Measurements from ENCODE around the gene LRBA. TPM values are rescaled to one million over a fixed set of nuclear protein-coding genes. Genes with fewer than 3 reads are reported as not detected.

LRBA gene
- total RNA-seq, 1 donor from 2014 or later, result 103 TPM

- DNase-seq (ENCODE audit: low read depth), result no peak
- H3K36me3 ChIP-seq (ENCODE audit: control insufficient read depth, insufficient read depth, low read length), result no peaks in the 10 kb centered on the region
- no peak for FAIRE-seq
- H3K4me3 ChIP-seq (ENCODE audit: low read depth, low read length), result no peak overlapping the region
- TF ChIP-seq CTCF (IDR thresholded peaks at IDR 0.05; ENCODE audit: insufficient read depth, low read length, severe bottlenecking), result no peak
- H3K27me3 ChIP-seq (ENCODE audit: control insufficient read depth, insufficient read depth, low read length), result no peaks in the 10 kb centered on the region
Observed at GRCh38 chr4:150680651-150681050, 334.4 kb downstream of the LRBA start.

- no peak for TF ChIP-seq CTCF (IDR thresholded peaks at IDR 0.05; ENCODE audit: insufficient read depth, low read length, severe bottlenecking)
- Histone ChIP-seq H3K27me3 (ENCODE audit: control insufficient read depth, insufficient read depth, low read length) (no peaks in the 10 kb centered on the region), H3K36me3 (ENCODE audit: control insufficient read depth, insufficient read depth, low read length) (no peaks in the 10 kb centered on the region), H3K4me3 (ENCODE audit: low read depth, low read length) (no peak overlapping the region)
- FAIRE-seq, result no peak
- peak; percentile 18 for DNase-seq (ENCODE audit: low read depth)
Observed at GRCh38 chr4:150679765-150680343, 335.2 kb downstream of the LRBA start.

GRCh38 chr4:150679018-150679764 lies 335.9 kb downstream of the LRBA start:
- H3K36me3 ChIP-seq (ENCODE audit: control insufficient read depth, insufficient read depth, low read length), result no peaks in the 10 kb centered on the region
- no peak overlapping the region for H3K4me3 ChIP-seq (ENCODE audit: low read depth, low read length)
- TF ChIP-seq CTCF (IDR thresholded peaks at IDR 0.05; ENCODE audit: insufficient read depth, low read length, severe bottlenecking), result no peak
- no peak for FAIRE-seq
- H3K27me3 ChIP-seq (ENCODE audit: control insufficient read depth, insufficient read depth, low read length), result no peaks in the 10 kb centered on the region
- no peak for DNase-seq (ENCODE audit: low read depth)

- no peaks in the 10 kb centered on the region for H3K36me3 ChIP-seq (ENCODE audit: control insufficient read depth, insufficient read depth, low read length)
- FAIRE-seq (no peak), DNase-seq (ENCODE audit: low read depth) (no peak)
- no peaks in the 10 kb centered on the region for H3K27me3 ChIP-seq (ENCODE audit: control insufficient read depth, insufficient read depth, low read length)
- no peak overlapping the region for H3K4me3 ChIP-seq (ENCODE audit: low read depth, low read length)
- no peak for TF ChIP-seq CTCF (IDR thresholded peaks at IDR 0.05; ENCODE audit: insufficient read depth, low read length, severe bottlenecking)
Observed at GRCh38 chr4:150673793-150674192, 341.3 kb downstream of the LRBA start.

- FAIRE-seq (no peak), DNase-seq (ENCODE audit: low read depth) (no peak)
- Histone ChIP-seq H3K36me3 (ENCODE audit: control insufficient read depth, insufficient read depth, low read length) (no peaks in the 10 kb centered on the region), H3K4me3 (ENCODE audit: low read depth, low read length) (no peak overlapping the region), H3K27me3 (ENCODE audit: control insufficient read depth, insufficient read depth, low read length) (no peaks in the 10 kb centered on the region)
- TF ChIP-seq CTCF (IDR thresholded peaks at IDR 0.05; ENCODE audit: insufficient read depth, low read length, severe bottlenecking), result no peak
Observed at GRCh38 chr4:150668824-150669223, 346.3 kb downstream of the LRBA start.

All from bronchial epithelial cell (primary cell).